Type B pancreatic cell (in vitro differentiated cells): ENCODE measurements around the gene CDCP1. TPM values are rescaled to one million over a fixed set of nuclear protein-coding genes. Genes with fewer than 3 reads are reported as not detected.

Experiments
- DNase-seq: peaks from one replicate; pipeline ENCODE4 v3.0.0; 2021; ENCODE audit warnings: mixed read lengths; ENCODE audit not compliant: unreplicated experiment; ENCODE audit errors: extremely low spot score
- H3K27ac Mint-ChIP-seq: 2 replicates; pipeline ENCODE4 v1.8.0; 2021; ENCODE audit warnings: mild to moderate bottlenecking, mixed read lengths
- H3K27me3 Mint-ChIP-seq: 2 replicates; pipeline ENCODE4 v1.8.0; 2021; ENCODE audit warnings: mixed read lengths
- H3K36me3 Mint-ChIP-seq: 2 replicates; pipeline ENCODE4 v1.8.0; 2021; ENCODE audit warnings: mixed read lengths
- H3K4me1 Mint-ChIP-seq: one replicate; pipeline ENCODE4 v1.8.0; 2021; ENCODE audit warnings: mixed read lengths; ENCODE audit not compliant: unreplicated experiment
- H3K4me3 Mint-ChIP-seq: 2 replicates; pipeline ENCODE4 v1.8.0; 2021; ENCODE audit warnings: mild to moderate bottlenecking, mixed read lengths
- H3K9me3 Mint-ChIP-seq: 2 replicates; pipeline ENCODE4 v1.8.0; 2021; ENCODE audit warnings: mixed read lengths
- CTCF ChIP-seq: fragments of 200-600 bp; sonication (generic); conservative IDR thresholded peaks from 2 replicates; pipeline ENCODE4 v1.5.0; 2021; ENCODE audit warnings: antibody characterized with exemption, mild to moderate bottlenecking
- total RNA-seq: library from RNA; stranded (reverse); gene quantifications from 2 replicates; pipeline ENCODE4 v1.2.1, GENCODE V29; 2021; ENCODE audit warnings: low replicate concordance

The CDCP1 gene
- total RNA-seq, 1 donor from 2014 or later: 26.3 TPM

- peaks cover 4% of the 10 kb centered on the region for H3K36me3 Mint-ChIP-seq
- peak overlapping the region; percentile 75 for H3K27ac Mint-ChIP-seq
- H3K27me3 Mint-ChIP-seq: no peaks in the 10 kb centered on the region
- no peak overlapping the region for H3K4me3 Mint-ChIP-seq
- TF ChIP-seq CTCF: no peak
- DNase-seq: no peak
- H3K4me1 Mint-ChIP-seq: peaks cover 5% of the 10 kb centered on the region
- H3K9me3 Mint-ChIP-seq: no peaks in the 10 kb centered on the region
Observed at GRCh38 chr3:45092132-45093031, 53.8 kb downstream of the CDCP1 start.

- H3K27ac Mint-ChIP-seq: no peak overlapping the region
- no peak overlapping the region for H3K4me3 Mint-ChIP-seq
- no peak for TF ChIP-seq CTCF
- H3K36me3 Mint-ChIP-seq: peaks cover 9% of the 10 kb centered on the region
- H3K4me1 Mint-ChIP-seq: peaks cover 5% of the 10 kb centered on the region
- H3K9me3 Mint-ChIP-seq: no peaks in the 10 kb centered on the region
- no peak for DNase-seq
- H3K27me3 Mint-ChIP-seq: no peaks in the 10 kb centered on the region
Observed at GRCh38 chr3:45090855-45091254, 55.3 kb downstream of the CDCP1 start.

GRCh38 chr3:45088543-45089358, 57.4 kb downstream of the CDCP1 start:
- H3K36me3 Mint-ChIP-seq: peaks cover 12% of the 10 kb centered on the region
- H3K9me3 Mint-ChIP-seq: no peaks in the 10 kb centered on the region
- DNase-seq: no peak
- no peaks in the 10 kb centered on the region for H3K27me3 Mint-ChIP-seq
- no peak overlapping the region for H3K4me3 Mint-ChIP-seq
- TF ChIP-seq CTCF: no peak
- H3K27ac Mint-ChIP-seq: peak overlapping the region; percentile 46
- peaks cover 5% of the 10 kb centered on the region for H3K4me1 Mint-ChIP-seq

- Mint-ChIP-seq H3K27ac (no peak overlapping the region), H3K27me3 (no peaks in the 10 kb centered on the region), H3K9me3 (no peaks in the 10 kb centered on the region), H3K4me1 (peaks cover 5% of the 10 kb centered on the region), H3K4me3 (no peak overlapping the region), H3K36me3 (peaks cover 12% of the 10 kb centered on the region)
- no peak for DNase-seq
- TF ChIP-seq CTCF: no peak
Observed at GRCh38 chr3:45087155-45087554, 59.0 kb downstream of the CDCP1 start.

- no peak for TF ChIP-seq CTCF
- no peak for DNase-seq
- Mint-ChIP-seq H3K27me3 (no peaks in the 10 kb centered on the region), H3K4me1 (peaks cover 5% of the 10 kb centered on the region), H3K9me3 (no peaks in the 10 kb centered on the region), H3K4me3 (no peak overlapping the region), H3K36me3 (peaks cover 12% of the 10 kb centered on the region), H3K27ac (no peak overlapping the region)
Observed at GRCh38 chr3:45084820-45085816, 61.1 kb downstream of the CDCP1 start.
